GM19193 (cell line): ENCODE results near the gene LDAH.
A peak's percentile ranks its signal among the peaks of the same experiment; 100 is the strongest.

Source experiments
- POLR2A ChIP-seq: IDR thresholded peaks from 4 replicates; pipeline ENCODE4 v1.6.1; 2011; ENCODE audit not compliant: insufficient read depth, insufficient read length; ENCODE audit errors: extremely low read depth

Gene LDAH

DNA sequence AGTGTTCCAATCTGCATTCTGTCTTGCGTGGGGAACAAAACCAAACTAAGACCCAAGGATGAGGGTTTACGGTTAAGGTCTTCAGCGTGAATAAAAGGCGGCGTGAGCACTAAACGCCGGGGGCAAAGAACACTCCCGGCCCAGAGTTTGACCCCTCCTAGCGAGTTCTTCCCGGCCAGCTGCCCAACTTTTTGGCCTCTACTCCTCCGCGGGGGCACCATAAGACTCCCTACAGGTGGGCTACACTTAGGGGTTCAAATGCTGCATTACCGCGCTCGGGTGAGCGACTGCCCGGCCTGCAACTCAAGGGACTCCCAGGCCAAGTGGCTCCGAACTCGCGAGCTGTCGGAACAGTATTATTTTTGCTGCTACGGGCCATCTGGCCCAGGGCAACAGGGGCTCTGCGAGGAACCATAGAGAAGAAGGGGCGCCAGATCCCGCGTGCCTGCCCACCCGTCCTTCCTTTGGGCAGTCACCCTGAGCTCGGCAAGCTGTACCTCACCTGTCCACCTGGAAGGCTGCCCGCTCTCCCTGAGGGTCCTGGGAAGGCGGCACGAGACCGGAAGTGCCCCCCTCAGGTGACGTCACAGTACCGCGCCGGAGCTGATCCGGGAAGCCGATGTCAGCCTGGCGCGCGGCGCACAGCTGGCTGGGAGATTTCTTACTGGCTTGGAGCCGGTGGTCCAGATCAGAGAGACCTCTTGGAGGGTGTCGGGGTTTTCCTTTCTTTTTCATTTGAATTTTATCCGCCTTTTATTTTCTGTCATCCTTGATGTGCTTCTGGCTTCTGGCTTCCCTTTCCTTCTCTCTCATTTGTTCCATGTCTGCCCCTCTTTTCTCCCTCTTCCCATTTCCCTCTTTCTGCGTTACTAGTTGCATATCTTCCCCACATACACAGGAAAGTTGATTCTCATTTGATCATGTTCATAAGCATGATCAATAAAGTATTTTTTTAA lies at the start of gene LDAH:
TSS of gene LDAH (minus strand) at position 567 of the 956 bp plus-strand sequence. CDS start 21,638 bp downstream, outside the sequence.
- TF ChIP-seq POLR2A: peak; percentile 92

DNA sequence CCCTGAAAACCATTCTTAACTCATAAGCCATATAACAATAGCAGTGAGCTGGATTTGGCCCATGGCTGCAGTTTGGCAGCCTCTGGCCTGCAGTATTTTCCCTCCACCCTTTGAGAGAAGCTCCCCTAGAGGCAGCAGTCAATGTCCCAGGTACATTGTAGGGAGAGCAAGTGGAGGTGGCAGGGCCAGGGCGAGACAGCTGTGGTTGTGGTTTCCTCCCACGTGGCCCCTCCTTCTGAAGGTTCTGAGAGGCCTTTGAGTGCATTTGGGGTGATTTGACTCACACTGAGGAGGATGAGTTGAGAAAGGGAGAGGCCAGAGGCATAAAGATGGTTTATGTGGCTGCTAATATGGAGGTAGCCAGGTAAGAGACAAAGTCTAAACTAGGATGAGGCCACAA lies 45.5 kb upstream of the LDAH start:
- no peak for TF ChIP-seq POLR2A

DNA sequence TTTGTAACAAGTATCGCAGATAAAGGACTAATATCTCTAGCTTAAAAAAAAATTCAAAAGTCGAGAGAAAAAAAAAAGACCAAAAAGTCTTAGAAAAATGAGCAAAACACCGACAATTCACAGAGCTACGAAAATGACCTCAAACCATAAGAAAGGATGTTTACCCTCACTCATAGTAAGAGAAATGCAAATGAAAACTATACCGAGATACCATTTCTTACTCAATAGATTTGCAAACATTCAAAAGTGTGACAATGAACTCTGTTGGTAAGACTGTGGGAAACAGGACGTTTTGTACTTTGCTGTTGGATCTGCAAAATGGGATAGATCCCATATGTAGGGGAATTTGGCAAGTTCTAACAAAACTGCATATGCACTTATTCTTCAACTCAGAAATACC lies 39.9 kb upstream of the LDAH start:
- no peak for TF ChIP-seq POLR2A

DNA sequence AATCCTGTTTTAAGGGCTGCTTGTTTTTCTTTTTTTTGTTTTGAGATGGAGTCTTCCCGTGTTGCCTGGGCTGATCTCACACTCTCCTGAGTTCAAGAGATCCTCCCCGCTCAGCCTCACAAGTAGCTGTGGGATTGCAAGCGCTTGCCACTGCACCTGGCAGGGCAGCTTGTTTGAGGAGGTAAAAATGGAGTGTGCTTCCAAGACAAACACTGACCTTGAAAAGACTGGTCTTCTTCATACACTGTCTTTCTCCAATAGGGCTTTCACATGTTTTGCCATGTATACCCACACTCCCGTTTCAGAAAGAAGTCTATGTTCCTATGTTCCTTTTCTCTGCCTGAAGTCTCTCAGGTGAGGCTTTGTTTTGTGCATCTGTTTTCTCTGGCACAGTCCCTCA lies 32.6 kb upstream of the LDAH start:
- TF ChIP-seq POLR2A: no peak

DNA sequence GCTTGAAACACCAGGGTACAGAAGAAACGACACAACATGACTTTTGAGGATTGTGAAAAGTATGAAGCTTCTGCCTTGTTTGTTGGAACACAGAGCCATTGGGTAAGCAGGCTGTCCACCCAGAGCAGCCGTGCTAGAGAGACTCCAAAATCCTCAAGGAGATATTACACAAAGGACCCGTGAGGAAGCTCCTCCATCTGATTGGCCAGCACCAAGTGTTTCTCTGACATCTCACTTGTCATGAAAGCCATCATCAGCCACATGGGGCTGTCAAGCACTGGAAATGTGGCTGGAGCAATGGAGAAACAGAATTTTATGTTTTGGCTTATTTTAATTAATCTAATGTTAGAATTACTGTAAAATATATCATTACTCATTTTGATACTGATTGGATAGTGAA lies 29.8 kb upstream of the LDAH start:
- no peak for TF ChIP-seq POLR2A

DNA sequence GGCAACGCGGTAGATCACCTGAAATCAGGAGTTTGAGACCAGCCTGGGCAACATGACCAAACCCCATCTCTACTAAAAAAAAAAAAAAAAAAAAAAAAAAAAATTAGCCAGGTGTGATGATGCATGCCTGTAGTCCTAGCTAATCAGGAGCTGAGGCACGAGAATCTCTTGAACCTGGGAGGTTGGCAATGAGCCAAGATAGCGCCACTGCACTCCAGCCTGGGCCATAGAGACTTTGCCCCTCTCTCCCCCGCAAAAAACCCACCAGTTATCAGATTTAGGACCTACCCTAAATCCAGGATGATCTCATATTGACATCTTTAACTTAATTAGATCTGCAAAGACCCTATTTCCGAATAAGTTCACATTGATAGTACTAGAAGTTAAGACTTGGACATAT lies 29.2 kb upstream of the LDAH start:
- TF ChIP-seq POLR2A: no peak

DNA sequence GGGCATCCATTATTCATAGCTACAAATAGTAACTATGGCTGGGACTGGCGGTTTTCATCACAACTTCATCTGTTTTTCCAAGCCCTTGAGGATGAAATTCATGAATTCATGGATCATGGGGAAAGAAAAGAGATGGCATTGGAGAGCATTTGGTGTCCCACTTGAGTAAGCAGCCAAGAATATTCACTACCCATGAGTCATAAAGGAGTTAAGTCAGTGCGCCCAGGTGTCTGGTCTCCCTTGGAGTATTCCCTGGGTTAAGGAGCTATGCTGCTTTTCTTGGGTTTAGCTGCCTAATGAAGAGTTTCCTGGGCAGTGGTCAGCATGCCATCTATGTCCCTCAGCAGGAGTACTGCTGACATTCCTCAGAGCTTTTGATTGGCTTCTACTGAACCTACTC lies 21.3 kb upstream of the LDAH start:
- TF ChIP-seq POLR2A: no peak

DNA sequence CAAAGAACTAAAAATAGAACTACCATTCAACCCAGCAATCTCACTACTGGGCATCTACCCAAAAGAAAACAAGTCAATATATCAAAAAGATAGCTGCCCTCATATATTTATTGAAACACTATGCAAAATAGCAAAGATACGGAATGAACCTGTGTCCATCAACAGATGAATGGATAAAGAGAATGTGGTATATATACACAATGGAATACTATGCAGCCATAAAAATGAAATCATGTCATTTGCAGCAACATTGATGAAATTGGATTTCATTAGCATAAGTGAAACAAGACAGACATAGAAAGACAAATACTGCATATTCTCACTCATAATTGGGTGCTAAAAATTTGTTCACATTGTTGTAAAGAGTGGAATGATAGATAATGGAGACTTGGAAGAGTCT lies 16.2 kb upstream of the LDAH start:
- no peak for TF ChIP-seq POLR2A

DNA sequence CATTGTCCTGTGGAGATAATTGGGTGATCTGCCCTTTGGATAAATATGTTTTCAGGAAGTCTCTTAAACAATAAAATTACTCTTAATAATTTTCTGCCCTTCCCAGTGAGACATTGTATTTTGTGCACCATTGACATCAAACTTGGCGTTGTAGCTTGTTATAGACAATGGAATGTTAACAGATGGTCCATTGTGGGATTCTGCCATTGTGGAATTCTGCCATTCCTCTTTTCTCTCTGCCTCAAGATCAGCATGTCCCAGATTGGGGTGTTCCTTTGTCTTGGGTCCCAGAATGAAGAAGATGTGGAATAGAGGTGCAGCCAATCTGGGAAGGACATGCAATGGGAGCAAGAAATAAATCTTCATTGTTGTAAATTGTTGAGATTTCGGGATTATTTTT lies 15.1 kb upstream of the LDAH start:
- no peak for TF ChIP-seq POLR2A

DNA sequence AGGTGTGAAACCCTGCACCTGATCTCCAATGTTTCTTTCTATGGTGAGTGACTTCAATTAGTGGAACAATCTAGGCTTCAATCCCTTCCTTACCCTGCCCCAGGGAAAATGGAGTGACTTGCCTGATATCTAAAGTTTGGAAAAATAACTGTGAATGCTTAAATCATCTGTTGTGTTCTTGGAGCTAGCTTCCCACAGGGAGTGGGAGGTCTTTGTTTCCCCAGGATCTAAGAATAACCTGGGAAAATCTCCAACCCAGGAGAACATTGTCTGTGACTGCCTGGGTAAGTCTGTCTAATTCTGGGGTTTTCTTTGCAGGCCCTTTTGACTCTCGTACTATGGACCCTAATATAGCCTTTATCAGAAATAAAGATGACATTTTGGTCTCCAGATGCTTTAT lies 13.6 kb upstream of the LDAH start:
- TF ChIP-seq POLR2A: no peak

DNA sequence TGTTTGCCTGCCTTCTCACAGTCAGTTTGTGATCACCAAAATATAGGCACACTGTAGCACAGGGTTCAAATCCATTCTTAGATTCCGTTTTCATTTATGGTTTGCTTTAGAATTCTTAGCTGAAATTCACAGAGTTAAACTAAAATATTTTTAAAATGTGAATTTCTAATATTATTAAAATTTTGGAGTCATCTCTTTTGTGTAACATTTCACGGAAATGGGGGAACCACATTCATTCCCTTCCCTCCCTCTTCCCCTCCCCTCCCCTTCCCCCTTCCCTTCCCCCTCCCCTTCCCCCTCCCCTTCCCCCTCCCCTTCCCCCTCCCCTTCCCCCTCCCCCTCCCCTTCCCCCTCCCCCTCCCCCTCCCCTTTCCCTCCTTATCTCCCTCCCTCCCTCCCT lies 11.4 kb upstream of the LDAH start:
- no peak for TF ChIP-seq POLR2A

DNA sequence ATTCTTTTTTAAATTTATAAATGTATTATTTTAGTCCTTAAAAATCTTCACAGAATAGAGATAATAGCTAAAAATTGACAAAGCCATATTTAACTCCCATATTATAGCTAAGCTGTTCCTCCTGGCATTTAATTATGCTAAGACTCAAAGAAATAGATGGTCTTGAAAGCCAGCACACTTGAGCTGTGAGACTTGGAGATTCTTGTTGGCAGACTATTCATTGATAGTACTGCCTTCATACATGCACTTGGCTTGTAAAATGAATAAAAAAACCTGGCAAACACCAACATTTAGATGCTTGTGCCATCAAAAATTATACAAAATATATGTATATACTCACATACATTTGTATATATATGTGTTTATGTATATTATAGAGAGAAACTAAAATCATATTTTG lies 9.7 kb upstream of the LDAH start:
- TF ChIP-seq POLR2A: no peak

DNA sequence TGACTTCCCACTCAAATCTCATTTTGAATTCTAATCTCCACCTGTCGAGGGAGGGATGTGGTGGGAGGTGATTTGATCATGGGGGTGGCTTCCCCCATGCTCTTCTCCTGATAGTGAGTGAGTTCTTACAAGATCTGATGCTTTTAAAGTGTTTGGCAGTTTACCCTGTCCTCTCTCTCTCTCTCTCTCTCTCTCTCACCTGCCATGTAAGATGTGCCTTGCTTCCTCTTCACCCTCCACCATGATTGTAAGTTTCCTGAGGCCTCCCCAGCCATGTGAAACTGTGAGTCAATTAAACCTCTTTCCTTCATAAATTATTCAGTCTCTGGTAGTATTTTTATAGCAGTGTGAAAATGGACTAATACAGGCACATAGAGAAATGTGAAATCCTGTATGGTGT lies 7.0 kb upstream of the LDAH start:
- no peak for TF ChIP-seq POLR2A

DNA sequence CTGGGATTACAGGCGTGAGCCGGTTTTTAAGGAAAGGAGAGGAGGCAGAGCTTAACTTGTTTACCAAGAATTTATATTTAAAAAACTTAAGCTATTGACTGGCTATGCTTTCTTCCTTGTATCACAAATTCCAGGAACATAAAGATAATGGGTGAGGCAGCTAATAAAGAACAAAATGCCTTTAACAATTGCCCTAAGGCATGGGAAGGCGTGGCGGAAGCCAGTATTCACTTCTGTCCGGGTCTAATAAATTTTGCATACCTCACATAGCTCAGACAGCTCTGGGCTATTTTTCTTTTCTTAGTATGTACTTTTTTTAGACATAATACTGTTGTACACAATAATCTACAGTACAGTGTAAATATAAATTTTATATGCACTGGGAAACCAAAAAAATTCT lies 1.0 kb upstream of the LDAH start:
- no peak for TF ChIP-seq POLR2A

DNA sequence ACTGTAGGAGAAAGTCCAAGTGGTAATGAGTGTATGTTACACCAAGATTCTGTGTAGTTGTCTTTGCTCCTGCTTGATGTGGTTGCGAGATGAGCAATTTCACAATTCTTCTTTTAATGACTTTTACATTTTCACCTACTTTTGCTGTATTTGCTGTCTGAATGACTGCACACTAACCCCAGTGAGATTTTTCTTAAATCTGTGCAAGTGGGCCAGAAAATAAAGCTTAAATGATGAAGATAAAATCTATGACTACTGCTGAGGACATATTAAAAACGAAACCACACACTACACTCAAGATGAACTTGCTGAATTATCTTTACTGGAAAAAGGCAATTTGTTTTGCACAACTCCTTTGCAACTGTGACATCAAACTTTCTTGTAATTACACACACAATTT lies 4.1 kb downstream of the LDAH start:
- no peak for TF ChIP-seq POLR2A

DNA sequence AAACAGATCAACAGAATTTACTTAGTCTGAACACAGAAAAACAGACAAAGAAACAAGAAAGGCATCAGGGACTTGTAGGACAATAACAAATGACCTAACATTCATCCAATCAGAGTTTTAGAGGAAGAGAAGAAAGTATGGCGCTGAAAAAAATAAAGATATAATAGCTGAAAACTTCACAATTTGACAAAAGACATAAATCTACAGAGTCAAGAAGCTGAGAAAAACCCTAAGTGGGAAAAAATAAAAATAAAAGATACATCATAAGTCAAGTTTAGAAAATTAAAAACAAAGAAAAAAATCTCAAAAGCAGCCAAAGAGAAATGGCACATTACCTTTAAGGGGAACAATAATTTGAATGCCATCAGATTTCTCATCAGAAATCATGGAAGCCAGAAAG lies 7.7 kb downstream of the LDAH start:
- TF ChIP-seq POLR2A: no peak

DNA sequence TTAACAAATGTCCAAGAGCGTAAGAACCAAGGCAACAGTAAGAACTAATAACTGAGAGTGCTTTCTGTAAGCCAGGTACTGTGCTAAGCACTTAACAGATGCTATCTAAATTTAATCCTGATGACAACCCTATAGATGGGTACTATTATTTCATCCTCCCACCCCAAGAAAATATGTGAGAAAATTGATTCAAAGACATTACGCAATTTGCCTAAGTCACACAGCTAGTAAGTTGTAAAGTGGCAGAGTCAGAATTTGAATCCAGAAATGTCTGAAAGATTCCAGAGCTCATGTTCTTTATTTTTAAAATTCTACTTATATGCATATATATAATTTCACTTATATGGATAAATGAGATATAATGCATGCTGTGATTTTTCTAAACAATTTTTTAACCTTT lies 10.1 kb downstream of the LDAH start:
- no peak for TF ChIP-seq POLR2A

DNA sequence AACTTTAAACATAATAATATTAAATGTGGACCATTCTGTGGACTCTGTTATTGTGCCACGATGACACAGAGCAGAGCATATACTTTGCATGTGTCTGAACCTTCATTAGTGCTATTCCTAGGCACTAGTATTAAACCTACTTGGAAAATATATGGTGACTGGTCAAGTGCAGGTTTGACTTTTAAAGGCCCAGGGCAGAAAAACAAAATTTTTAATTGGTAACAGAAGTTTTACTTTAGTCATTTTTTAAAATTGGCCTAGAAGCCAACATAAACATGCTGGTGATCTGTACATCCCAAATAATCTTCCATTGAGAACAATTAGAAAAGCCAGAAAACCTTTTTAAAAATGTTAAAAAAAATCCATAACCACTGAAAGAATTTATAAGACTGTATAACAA lies 16.6 kb downstream of the LDAH start:
- TF ChIP-seq POLR2A: no peak

DNA sequence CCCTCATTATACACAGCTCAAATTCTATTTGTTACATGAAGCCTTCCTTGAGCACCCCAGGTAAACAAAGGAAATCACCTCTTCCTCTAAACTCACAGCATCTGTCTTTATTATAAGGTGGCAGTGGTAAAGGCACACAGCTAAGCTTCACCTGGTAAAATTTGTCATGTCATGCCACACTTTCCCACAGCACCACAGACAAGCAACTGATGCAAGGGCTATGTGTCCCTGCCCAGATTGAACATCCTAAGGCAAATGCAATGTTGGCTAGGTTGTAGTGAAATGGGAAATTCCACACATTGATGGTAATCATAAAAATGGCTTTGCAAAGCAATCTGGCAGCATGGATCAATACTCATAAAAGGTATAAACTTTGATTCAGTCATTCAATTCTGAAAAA lies 18.9 kb downstream of the LDAH start:
- TF ChIP-seq POLR2A: no peak
